WTC11 (cell line): Measurements from ENCODE around the gene GTPBP3. TPM values are rescaled to one million over a fixed set of nuclear protein-coding genes. Genes with fewer than 3 reads are reported as not detected.

Experiments
- ATAC-seq: fragments of 200-7000 bp; cut with Tn5 transposase; 2 replicates; pipeline ENCODE4 v1.10.0; 2021; ENCODE audit warnings: mild to moderate bottlenecking, moderate library complexity
- CTCF ChIA-PET: fragments of 300-600 bp; sonication (Branson Sonifier 250); formaldehyde crosslinking; loops from one replicate; lab custom pipeline; 2021; ENCODE audit warnings: antibody characterized with exemption; lab: Charles Lee
- POLR2A ChIA-PET: fragments of 350-600 bp; sonication (Branson Sonifier 250); formaldehyde crosslinking; loops from one replicate; lab custom pipeline; 2021; ENCODE audit warnings: antibody characterized with exemption; lab: Charles Lee
- DNase-seq: peaks from one replicate; pipeline ENCODE4 v3.0.0; 2021; ENCODE audit warnings: low spot score
- H3K27ac Mint-ChIP-seq: 2 replicates; pipeline ENCODE4 v1.8.0; 2021; ENCODE audit warnings: mixed read lengths
- H3K27me3 Mint-ChIP-seq: 2 replicates; pipeline ENCODE4 v1.8.0; 2021; ENCODE audit warnings: low read depth, mild to moderate bottlenecking, moderate library complexity, mixed read lengths
- H3K36me3 Mint-ChIP-seq: 2 replicates; pipeline ENCODE4 v1.8.0; 2021; ENCODE audit warnings: mixed read lengths
- H3K4me1 Mint-ChIP-seq: 2 replicates; pipeline ENCODE4 v1.8.0; 2022; ENCODE audit warnings: mixed read lengths
- H3K4me3 Mint-ChIP-seq: 2 replicates; pipeline ENCODE4 v1.8.0; 2021; ENCODE audit warnings: mild to moderate bottlenecking, moderate library complexity, mixed read lengths
- H3K9me3 Mint-ChIP-seq: 2 replicates; pipeline ENCODE4 v1.8.0; 2021; ENCODE audit warnings: mixed read lengths
- CBFB ChIP-seq: sonication (generic); formaldehyde crosslinking; IDR thresholded peaks from 2 replicates; pipeline ENCODE4 v1.8.1; 2022; ENCODE audit warnings: mild to moderate bottlenecking, low read depth, missing genetic modification reagents
- FOXJ3 ChIP-seq: sonication (generic); formaldehyde crosslinking; IDR thresholded peaks from 2 replicates; pipeline ENCODE4 v1.9.0; 2021; ENCODE audit warnings: missing genetic modification reagents, mild to moderate bottlenecking, borderline replicate concordance
- FOXK1 ChIP-seq: sonication (generic); formaldehyde crosslinking; IDR thresholded peaks from 2 replicates; pipeline ENCODE4 v1.8.0; 2022; ENCODE audit warnings: mild to moderate bottlenecking, moderate library complexity, missing genetic modification reagents
- FOXP1 ChIP-seq: sonication (generic); formaldehyde crosslinking; IDR thresholded peaks from 2 replicates; pipeline ENCODE4 v1.8.0; 2022; ENCODE audit warnings: missing genetic modification reagents, mild to moderate bottlenecking, moderate library complexity, borderline replicate concordance
- GABPB1 ChIP-seq: sonication (generic); formaldehyde crosslinking; IDR thresholded peaks from 2 replicates; pipeline ENCODE4 v1.8.1; 2023; ENCODE audit warnings: mild to moderate bottlenecking, missing genetic modification reagents
- GRHL2 ChIP-seq: fragments of 250-450 bp; sonication (Bioruptor Pico); IDR thresholded peaks from 2 replicates; pipeline ENCODE4 v1.8.0; 2022; ENCODE audit warnings: mild to moderate bottlenecking, moderate library complexity; ENCODE audit not compliant: insufficient replicate concordance, severe bottlenecking
- GTF2I ChIP-seq: fragments of 250-450 bp; sonication (Bioruptor Pico); conservative IDR thresholded peaks from 2 replicates; pipeline ENCODE4 v1.4.0; 2021; ENCODE audit warnings: mild to moderate bottlenecking
- KAT7 ChIP-seq: sonication (generic); formaldehyde crosslinking; IDR thresholded peaks from 2 replicates; pipeline ENCODE4 v1.8.1; 2023; ENCODE audit warnings: missing genetic modification reagents, mild to moderate bottlenecking, borderline replicate concordance
- MYBL2 ChIP-seq: sonication (generic); formaldehyde crosslinking; IDR thresholded peaks from 2 replicates; pipeline ENCODE4 v1.8.1; 2023; ENCODE audit warnings: mild to moderate bottlenecking, moderate library complexity, missing genetic modification reagents
- NFATC4 ChIP-seq: fragments of 250-450 bp; sonication (Bioruptor Pico); IDR thresholded peaks from 2 replicates; pipeline ENCODE4 v1.9.0; 2021; ENCODE audit warnings: mild to moderate bottlenecking
- NR1H2 ChIP-seq: sonication (generic); formaldehyde crosslinking; IDR thresholded peaks from 2 replicates; pipeline ENCODE4 v1.9.0; 2021; ENCODE audit warnings: mild to moderate bottlenecking, moderate library complexity, missing genetic modification reagents
- NR2C2 ChIP-seq: sonication (generic); formaldehyde crosslinking; IDR thresholded peaks from 2 replicates; pipeline ENCODE4 v1.8.0; 2022; ENCODE audit warnings: mild to moderate bottlenecking, missing genetic modification reagents
- OVOL2 ChIP-seq: fragments of 250-450 bp; sonication (Bioruptor Pico); IDR thresholded peaks from 2 replicates; pipeline ENCODE4 v1.9.0; 2021; ENCODE audit warnings: mild to moderate bottlenecking, borderline replicate concordance
- PREB ChIP-seq: sonication (generic); formaldehyde crosslinking; IDR thresholded peaks from 2 replicates; pipeline ENCODE4 v1.8.1; 2022; ENCODE audit warnings: mild to moderate bottlenecking, missing genetic modification reagents, moderate library complexity, borderline replicate concordance
- PRRX2 ChIP-seq: fragments of 250-450 bp; sonication (Bioruptor Pico); IDR thresholded peaks from 2 replicates; pipeline ENCODE4 v1.8.0; 2021; ENCODE audit warnings: mild to moderate bottlenecking
- RELA ChIP-seq: sonication (generic); formaldehyde crosslinking; IDR thresholded peaks from 2 replicates; pipeline ENCODE4 v1.8.1; 2022; ENCODE audit warnings: missing genetic modification reagents, mild to moderate bottlenecking, borderline replicate concordance
- SOX15 ChIP-seq: fragments of 250-450 bp; sonication (Bioruptor Pico); IDR thresholded peaks from 2 replicates; pipeline ENCODE4 v1.9.0; 2021; ENCODE audit warnings: mild to moderate bottlenecking
- SP1 ChIP-seq: sonication (generic); formaldehyde crosslinking; conservative IDR thresholded peaks from 2 replicates; pipeline ENCODE4 v1.8.1; 2022; ENCODE audit warnings: missing genetic modification reagents
- TEAD4 ChIP-seq: sonication (generic); formaldehyde crosslinking; IDR thresholded peaks from 2 replicates; pipeline ENCODE4 v1.8.0; 2022; ENCODE audit warnings: mild to moderate bottlenecking, missing genetic modification reagents
- ZBTB21 ChIP-seq: sonication (generic); formaldehyde crosslinking; IDR thresholded peaks from 2 replicates; pipeline ENCODE4 v1.8.1; 2023; ENCODE audit warnings: mild to moderate bottlenecking, missing genetic modification reagents, borderline replicate concordance
- ZBTB43 ChIP-seq: sonication (generic); formaldehyde crosslinking; IDR thresholded peaks from 2 replicates; pipeline ENCODE4 v1.8.1; 2023; ENCODE audit warnings: mild to moderate bottlenecking, missing genetic modification reagents
- ZMAT4 ChIP-seq: fragments of 250-450 bp; sonication (Bioruptor Pico); IDR thresholded peaks from 2 replicates; pipeline ENCODE4 v1.9.0; 2021; ENCODE audit warnings: mild to moderate bottlenecking
- ZNF138 ChIP-seq: sonication (generic); formaldehyde crosslinking; conservative IDR thresholded peaks from 2 replicates; pipeline ENCODE4 v1.8.1; 2022; ENCODE audit warnings: mild to moderate bottlenecking, moderate library complexity, missing genetic modification reagents
- ZNF232 ChIP-seq: sonication (generic); formaldehyde crosslinking; IDR thresholded peaks from 2 replicates; pipeline ENCODE4 v1.8.0; 2022; ENCODE audit warnings: mild to moderate bottlenecking, missing genetic modification reagents
- ZNF263 ChIP-seq: sonication (generic); formaldehyde crosslinking; IDR thresholded peaks from 2 replicates; pipeline ENCODE4 v1.8.1; 2022; ENCODE audit warnings: low read depth, mild to moderate bottlenecking, moderate library complexity, missing genetic modification reagents
- ZNF317 ChIP-seq: sonication (generic); formaldehyde crosslinking; IDR thresholded peaks from 2 replicates; pipeline ENCODE4 v1.8.1; 2023; ENCODE audit warnings: low read depth, mild to moderate bottlenecking, moderate library complexity, missing genetic modification reagents, borderline replicate concordance
- total RNA-seq: library from RNA; stranded (reverse); gene quantifications from 3 replicates; pipeline ENCODE4 v1.2.3, GENCODE V29; 2021
- TF ChIP-seq, protein P1 (sequence below): fragments of 250-450 bp; sonication (Bioruptor Pico); conservative IDR thresholded peaks from 2 replicates; pipeline ENCODE4 v1.9.0; 2021; ENCODE audit warnings: mild to moderate bottlenecking
- TF ChIP-seq, protein P2 (sequence below): sonication (generic); formaldehyde crosslinking; IDR thresholded peaks from 2 replicates; pipeline ENCODE4 v1.8.0; 2022; ENCODE audit warnings: mild to moderate bottlenecking, missing genetic modification reagents

The GTPBP3 gene
- total RNA-seq, 1 experiment from 2014 or later = 93.0 TPM

DNA sequence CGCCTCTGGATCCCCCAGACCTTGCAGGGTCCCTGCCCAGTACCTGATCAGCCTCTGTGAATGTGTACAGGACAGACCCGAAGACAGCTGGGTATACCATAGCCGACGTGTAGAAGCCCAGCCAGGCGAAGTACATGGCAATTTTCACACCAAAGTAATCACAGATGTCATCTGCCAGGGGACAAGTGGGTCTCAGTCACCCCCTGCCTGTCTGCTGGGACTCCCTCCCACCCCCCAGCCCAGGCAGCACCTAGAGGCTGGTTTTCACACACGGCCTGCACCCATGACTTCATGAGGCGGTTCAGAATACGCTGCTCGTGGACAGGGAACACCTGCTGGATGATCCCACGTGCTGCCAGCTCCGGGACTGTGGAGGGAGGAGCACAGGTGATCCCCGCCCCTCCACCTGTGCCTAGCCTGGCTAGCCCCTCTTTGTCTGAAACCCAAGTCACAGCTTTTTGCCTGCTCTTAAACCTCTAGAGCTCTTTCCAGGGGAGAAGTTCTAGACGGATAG is 6.3 kb upstream of the GTPBP3 start:
- POLR2A ChIA-PET = interaction anchor here (0.7 kb wide), 1 partner anchor 94 kb away, joined by 3 read pairs; no protein-coding TSS in a partner anchor
- CTCF ChIA-PET = interaction anchor here (0.9 to 1.2 kb wide), 2 partner anchors 55 to 89 kb away, joined by 3 read pairs; partner anchors contain the start of gene MVB12A
- Mint-ChIP-seq H3K27ac (no peak overlapping the region), H3K9me3 (peaks cover 5% of the 10 kb centered on the region), H3K4me1 (peaks cover 31% of the 10 kb centered on the region), H3K36me3 (peaks cover 11% of the 10 kb centered on the region), H3K27me3 (peaks cover 5% of the 10 kb centered on the region), H3K4me3 (no peak overlapping the region)
- ATAC-seq = no peak
- DNase-seq = no peak
- no peak for TF ChIP-seq MYBL2 (CRISPR knock-in tag)
- TF ChIP-seq SP1 (CRISPR knock-in tag) = no peak
- no peak for TF ChIP-seq GRHL2
- TF ChIP-seq ZNF232 = no peak
- TF ChIP-seq, protein P1, sequence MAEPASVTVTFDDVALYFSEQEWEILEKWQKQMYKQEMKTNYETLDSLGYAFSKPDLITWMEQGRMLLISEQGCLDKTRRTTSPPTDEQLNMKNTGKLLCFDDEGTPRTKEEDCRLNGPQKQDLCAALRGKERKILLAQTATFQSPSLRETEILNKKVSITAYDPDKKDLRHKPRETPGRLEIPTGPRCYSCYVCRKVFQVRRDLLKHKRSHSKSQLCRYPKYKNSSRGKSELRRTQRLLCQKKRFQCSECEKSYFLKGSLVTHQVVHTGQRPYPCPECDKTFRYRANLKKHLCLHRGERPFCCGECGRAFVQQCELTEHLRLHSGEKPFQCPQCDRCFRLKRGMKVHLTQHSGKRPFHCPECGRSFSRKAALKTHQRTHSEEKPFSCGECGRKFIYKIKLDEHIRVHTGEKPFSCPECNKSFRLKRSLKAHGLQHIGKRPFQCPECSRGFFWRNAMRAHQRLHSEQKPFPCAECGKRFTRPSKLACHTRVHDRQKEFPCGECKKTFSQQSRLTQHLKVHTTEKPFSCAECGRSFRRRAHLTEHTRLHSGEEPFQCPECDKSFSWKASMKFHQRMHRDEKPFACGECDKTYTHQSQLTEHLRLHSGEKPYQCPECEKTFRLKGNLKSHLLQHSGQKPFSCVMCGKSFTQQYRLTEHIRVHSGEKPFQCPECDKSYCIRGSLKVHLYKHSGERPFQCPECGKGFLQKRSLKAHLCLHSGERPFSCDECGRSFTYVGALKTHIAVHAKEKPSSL (CRISPR knock-in tag) = no peak
- no peak for TF ChIP-seq NFATC4 (CRISPR knock-in tag)
- TF ChIP-seq OVOL2 (CRISPR knock-in tag) = no peak
- no peak for TF ChIP-seq ZNF263 (CRISPR knock-in tag)
- TF ChIP-seq ZBTB43 (CRISPR knock-in tag) = no peak
- TF ChIP-seq NR2C2 (CRISPR knock-in tag) = no peak
- no peak for TF ChIP-seq ZNF317
- no peak for TF ChIP-seq GTF2I (CRISPR knock-in tag)
- no peak for TF ChIP-seq FOXK1
- no peak for TF ChIP-seq RELA (CRISPR knock-in tag)
- TF ChIP-seq ZNF138 (CRISPR knock-in tag) = no peak
- no peak for TF ChIP-seq PRRX2 (CRISPR knock-in tag)

DNA sequence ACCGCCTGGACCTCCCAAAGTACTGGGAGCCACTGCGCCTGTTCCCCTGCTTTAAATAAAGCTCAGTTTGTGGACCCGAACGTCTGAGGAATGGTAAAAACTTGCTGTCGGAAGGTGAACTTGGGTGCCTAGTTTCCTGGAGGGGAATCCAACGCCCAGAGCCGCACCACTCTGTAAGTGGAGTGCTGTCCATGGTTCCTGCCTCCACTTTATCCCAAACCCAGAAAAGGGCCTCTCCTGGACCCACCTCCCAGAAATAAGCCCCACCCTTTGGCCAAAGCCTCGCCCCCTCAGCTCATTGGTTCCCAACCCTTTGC is 5.0 kb upstream of the GTPBP3 start:
- Mint-ChIP-seq H3K36me3 (peaks cover 11% of the 10 kb centered on the region), H3K4me1 (peaks cover 29% of the 10 kb centered on the region)

More for the DNA sequence above, 5.0 kb upstream of the GTPBP3 start:
- CTCF ChIA-PET = interaction anchor here (0.6 to 3.7 kb wide), 13 partner anchors 9 to 382 kb away, joined by 3 to 27 read pairs (median 4); partner anchors contain the start of genes ABHD8, DDA1, MRPL34 and MVB12A
- H3K9me3 Mint-ChIP-seq = peaks cover 5% of the 10 kb centered on the region
- POLR2A ChIA-PET = interaction anchor here (0.7 to 1.9 kb wide), 6 partner anchors 23 to 96 kb away, joined by 3 to 11 read pairs (median 5); partner anchors contain the start of genes BABAM1 and MRPL34
- ATAC-seq (no peak), DNase-seq (no peak)
- H3K27ac Mint-ChIP-seq = peak overlapping the region; percentile 60; the same call in 1 of the 2 replicates
- peaks cover 5% of the 10 kb centered on the region for H3K27me3 Mint-ChIP-seq
- TF ChIP-seq NR1H2 (CRISPR knock-in tag) (no peak), ZBTB21 (CRISPR knock-in tag) (no peak), MYBL2 (CRISPR knock-in tag) (no peak), FOXJ3 (CRISPR knock-in tag) (no peak), ZNF263 (CRISPR knock-in tag) (no peak), GABPB1 (CRISPR knock-in tag) (no peak), TEAD4 (CRISPR knock-in tag) (no peak), PREB (CRISPR knock-in tag) (no peak), KAT7 (CRISPR knock-in tag) (no peak), SOX15 (CRISPR knock-in tag) (no peak), ZNF317 (no peak), FOXP1 (no peak), CBFB (CRISPR knock-in tag) (no peak), ZNF232 (no peak), ZMAT4 (CRISPR knock-in tag) (no peak)
- TF ChIP-seq, protein P2, sequence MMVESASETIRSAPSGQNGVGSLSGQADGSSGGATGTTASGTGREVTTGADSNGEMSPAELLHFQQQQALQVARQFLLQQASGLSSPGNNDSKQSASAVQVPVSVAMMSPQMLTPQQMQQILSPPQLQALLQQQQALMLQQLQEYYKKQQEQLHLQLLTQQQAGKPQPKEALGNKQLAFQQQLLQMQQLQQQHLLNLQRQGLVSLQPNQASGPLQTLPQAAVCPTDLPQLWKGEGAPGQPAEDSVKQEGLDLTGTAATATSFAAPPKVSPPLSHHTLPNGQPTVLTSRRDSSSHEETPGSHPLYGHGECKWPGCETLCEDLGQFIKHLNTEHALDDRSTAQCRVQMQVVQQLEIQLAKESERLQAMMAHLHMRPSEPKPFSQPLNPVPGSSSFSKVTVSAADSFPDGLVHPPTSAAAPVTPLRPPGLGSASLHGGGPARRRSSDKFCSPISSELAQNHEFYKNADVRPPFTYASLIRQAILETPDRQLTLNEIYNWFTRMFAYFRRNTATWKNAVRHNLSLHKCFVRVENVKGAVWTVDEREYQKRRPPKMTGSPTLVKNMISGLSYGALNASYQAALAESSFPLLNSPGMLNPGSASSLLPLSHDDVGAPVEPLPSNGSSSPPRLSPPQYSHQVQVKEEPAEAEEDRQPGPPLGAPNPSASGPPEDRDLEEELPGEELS (CRISPR knock-in tag) = no peak
- H3K4me3 Mint-ChIP-seq = no peak overlapping the region
